ENCODE measurements around the gene AUP1.

AUP1 gene

GRCh38 chr2:74556831-74557370 lies 27.4 kb upstream of the AUP1 start:
- no peak for DNase-seq

- DNase-seq = no peak
Measured at GRCh38 chr2:74556159-74556558, 26.7 kb upstream of the AUP1 start.

DNA sequence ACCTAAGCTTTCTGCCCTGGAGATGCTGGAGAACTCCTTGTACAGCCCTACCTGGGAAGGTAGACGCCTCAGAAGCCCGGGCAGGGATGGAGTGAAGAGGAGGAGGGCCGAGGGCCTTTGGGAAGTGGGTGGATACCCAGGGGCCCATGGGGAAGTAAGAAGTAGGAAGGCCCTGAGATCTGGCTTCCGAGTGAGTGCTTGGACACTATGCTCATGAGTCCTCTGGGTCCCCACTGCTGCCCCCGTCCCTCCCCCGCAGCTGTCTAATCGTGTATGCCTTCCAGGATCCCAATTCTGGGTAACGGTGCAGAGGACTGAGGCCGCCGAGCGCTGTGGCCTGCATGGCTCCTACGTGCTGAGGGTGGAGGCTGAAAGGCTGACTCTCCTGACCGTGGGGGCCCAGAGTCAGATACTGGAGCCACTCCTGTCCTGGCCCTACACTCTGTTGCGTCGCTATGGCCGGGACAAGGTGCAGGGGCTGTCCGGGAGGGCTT lies 26.2 kb upstream of the AUP1 start:
- no peak for DNase-seq

DNA sequence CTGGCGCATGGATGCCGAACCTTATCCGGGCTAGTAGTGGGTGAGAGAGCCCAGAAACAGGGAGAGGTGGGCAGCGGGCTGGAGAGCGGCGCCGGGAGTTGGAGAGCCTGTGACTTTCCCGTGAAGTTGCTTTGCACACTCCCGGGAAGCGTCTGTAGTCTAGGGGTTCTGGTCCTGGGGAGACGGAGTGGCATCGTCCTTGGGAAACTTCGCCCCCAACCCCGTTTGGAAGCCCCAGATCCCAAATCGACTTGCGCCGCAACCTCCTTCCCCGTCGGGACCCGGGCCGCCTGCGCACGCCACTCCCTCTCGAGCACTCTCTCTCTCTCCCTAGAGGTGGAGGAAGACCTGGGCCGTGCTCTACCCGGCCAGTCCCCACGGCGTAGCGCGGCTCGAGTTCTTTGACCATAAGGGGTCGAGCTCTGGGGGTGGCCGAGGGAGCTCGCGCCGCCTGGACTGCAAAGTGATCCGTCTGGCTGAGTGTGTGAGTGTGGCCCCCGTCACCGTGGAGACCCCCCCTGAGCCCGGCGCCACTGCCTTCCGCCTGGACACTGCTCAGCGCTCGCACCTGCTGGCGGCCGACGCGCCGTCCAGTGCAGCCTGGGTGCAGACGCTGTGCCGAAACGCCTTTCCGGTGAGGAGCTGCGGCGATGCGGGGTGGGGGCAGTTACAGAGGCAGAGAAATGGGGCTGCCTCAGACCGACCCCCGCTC lies 25.5 kb upstream of the AUP1 start:
- DNase-seq = no peak

- DNase-seq = peak; percentile 88
Measured at GRCh38 chr2:74553892-74554819, 24.6 kb upstream of the AUP1 start, which contains the start of the genes DOK1 and LOXL3. Gene DOK1 (plus strand): TSS chr2:74554720. CDS start chr2:74554755, 35 bp downstream. Gene LOXL3 (minus strand): TSS chr2:74553942. CDS start chr2:74552634, 1,308 bp downstream.

DNA sequence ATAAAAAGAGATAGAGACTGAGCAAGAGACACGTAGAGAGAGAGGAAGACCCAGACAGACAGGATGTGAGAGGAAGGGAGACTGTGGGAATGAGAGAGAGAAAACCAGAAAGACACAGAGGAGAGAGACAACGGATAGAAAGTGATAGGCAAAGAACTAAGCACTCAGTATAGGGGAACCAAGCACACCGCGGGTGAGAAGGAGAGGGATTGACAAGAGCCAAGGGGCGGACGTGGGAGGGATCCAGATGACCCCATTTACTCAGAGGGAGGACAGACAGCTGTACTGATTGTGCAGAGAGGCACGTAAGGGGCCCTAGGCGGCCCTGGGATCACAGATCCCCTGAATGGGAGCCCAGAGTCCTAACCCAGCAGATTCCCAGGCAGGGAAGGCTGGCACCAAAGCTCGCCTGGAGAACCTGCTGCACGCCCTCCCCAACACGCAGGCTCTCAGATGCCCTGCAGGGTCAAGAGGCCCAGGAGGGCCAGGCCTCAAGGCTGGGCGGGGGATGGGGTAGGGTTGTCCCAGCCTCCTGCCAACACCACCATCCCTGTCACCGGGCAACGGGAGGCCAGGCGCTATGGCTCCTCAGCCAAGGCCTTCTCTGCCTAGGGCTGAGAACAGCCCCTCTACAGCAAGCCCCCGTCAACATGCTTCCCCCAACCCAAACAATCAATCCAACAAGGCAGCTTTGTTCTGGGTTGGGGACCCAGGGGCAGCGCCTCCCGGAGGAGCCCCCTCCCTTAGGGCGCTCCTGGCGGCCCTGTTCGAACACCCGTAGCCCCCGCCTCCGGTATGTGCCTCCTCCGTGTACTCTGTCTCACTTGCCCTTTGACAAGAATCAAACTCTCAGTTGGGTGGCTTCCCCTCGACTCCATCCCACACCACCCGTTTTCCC lies 23.7 kb upstream of the AUP1 start:
- DNase-seq = no peak

DNA sequence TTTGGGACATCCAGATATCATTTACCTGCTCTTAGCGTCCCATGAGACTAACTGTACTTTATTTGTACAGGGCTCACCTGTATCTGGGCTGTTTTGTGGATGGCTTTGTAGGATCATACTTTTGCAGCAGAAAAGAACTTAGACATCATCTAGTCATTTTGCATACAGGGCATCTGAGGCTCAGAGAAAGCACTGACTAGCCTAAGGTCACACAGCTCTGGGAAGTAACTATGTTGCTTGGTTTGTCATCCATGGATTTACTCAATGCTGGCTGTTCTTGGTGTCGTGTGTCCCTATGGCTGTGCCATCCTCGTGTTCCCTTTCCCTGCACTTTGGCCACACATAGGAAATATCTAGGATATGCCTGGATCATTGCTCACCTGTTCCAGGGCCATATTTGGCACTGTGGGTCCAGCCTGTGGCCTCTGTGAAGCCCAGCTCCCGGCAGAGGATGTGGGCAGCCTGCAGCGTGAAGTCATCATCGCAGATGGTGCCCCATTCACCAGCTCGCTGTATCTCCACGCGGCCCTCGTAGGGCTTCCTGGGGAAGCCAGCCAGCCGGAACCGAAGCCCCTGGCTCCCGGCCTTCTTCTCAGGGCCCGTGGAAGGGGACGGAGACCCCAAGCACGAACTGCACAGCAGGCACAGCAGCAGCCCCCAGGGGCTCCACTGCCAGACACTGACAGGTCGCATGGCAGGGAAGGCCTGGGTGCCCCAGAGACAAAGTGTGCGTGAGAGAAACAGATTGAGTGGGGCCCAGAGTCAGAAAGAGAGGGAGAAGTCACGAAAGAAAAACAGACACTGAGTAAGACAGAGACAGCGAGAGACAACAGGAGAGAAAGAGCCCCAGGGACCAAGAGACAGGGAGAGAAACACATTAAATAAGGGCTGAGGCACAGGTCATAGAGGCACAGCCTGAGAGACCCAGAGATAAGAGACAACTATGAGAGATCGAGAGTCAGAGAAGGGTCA lies 22.7 kb upstream of the AUP1 start:
- no peak for DNase-seq

DNA sequence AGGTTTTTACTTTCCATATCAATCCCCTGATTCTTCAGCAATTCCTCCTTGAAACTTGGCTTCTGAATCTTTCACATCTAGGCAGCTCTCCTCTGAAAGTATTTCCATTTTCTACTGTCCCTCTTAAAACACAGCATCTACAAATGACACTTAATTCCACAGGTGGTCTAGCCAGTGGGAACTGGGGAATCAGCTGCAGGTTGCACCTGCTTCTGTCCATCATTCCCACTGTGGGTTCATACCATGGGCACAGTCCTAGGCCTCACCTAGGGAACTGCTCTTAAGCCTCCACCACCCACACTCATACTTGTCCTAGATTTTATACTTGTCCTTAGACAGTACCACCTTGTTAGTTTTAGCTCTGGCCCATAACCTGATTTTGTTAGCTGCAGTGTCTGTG lies 22.0 kb upstream of the AUP1 start:
- DNase-seq = no peak

DNA sequence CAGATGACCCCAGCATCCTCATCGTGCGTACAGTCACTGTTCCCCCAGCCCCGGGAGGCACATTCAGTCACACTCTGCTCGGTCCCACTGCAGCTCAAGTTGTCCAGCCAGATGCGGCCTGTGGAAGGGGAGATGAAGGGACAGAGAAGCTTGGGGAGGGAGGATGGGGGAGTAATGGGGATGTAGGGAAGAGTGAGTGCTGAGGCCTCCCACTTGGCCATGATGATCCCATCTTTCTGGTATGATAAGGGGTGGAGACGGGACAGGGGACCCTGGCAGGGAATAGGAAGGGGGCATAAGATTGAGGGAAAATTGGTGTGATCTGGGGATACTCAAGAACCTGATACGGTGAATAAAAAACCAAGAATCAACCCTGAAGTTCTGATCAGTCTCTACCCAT lies 20.7 kb upstream of the AUP1 start:
- no peak for DNase-seq

DNA sequence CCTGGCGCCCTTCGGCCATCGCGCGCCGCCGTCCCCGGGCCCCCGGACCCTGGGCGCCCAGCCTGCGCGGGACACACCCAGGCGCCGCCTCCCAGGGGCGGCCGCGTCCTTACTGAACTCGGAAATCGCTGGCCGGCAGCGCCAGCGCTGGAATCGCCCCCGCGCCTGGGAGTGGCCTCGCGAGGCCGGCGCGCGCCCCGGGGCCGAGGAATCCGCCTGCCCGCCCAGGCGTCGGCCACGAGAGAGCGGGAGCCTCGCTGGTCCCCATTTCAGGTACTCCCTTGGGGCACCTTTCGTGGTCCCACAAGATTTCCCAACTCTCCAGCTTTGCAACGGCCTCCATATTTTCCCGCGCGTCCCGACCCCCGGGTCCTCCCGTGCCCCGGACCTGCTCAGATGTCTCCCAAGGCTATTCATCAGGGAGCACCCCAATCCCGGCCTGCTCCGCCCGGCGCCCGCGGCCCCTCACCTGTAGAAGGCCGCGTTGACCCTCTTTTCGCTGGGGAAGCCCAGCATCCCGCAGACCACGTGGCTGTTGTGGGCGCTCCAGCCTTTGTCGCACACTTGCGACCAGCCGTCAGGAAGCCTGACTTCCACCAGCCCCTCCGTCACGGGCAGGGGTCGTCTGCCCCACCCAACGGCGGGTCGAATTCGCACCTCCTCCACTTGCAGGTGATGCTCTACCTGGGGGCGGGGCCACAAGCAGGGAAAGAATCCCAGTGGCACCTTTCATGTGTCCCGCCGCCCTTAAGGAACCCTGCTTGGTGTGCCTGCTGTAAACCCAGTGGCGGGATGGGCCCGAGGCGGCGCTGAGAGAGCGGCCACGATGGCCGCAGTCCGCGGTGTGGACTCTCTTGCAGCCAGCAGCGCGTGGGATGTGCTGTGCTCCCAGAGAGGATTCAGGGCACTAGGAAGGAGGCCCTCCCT lies 19.7 kb upstream of the AUP1 start:
- DNase-seq = peak; percentile 91

GRCh38 chr2:74548285-74548899 lies 18.9 kb upstream of the AUP1 start:
- no peak for DNase-seq

DNA sequence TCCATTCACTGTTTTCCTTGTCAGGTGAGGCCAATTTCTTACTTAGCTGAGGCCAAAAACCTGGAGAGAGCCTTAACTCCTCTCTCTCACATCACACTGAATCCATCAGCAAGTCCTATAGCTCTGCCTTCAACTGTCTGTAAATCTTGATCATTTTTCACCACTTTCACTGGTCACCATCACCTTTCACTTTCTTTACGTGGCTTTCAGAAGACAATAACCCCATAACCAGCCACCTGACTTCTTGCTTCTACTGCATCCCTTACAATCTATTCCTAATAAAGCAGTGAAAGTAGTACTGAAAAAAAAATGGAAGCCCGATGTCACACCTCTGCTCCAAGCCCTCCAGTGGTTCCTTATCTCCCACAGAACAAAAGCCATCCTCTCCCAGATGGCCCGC lies 16.5 kb upstream of the AUP1 start:
- DNase-seq = no peak

- no peak for DNase-seq
Measured at GRCh38 chr2:74544634-74545033, 15.1 kb upstream of the AUP1 start.

GRCh38 chr2:74542978-74543377 lies 13.5 kb upstream of the AUP1 start:
- DNase-seq = no peak

GRCh38 chr2:74540291-74540690 lies 10.8 kb upstream of the AUP1 start:
- no peak for DNase-seq

- DNase-seq = no peak
Measured at GRCh38 chr2:74538881-74539339, 9.4 kb upstream of the AUP1 start.

DNA sequence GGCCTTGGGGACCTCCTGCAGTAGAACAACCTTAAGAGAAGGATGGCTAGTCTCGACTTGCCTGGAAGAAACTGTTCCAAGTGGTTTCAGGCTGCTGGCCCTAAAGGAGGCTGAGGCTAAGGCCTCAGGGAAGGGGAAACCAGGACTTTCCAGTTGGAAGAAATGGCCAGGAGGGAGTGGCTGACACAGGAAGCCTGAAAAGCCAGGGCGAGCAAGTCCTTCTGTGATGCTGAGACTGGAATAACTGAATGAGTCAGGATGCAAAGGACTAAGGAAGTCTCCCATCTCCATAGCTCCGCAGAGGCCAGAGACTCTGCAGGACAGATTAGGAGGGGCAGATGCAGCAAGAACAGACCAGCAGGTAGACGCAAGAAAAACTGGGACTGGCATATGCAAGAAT lies 7.6 kb upstream of the AUP1 start:
- DNase-seq = no peak

DNA sequence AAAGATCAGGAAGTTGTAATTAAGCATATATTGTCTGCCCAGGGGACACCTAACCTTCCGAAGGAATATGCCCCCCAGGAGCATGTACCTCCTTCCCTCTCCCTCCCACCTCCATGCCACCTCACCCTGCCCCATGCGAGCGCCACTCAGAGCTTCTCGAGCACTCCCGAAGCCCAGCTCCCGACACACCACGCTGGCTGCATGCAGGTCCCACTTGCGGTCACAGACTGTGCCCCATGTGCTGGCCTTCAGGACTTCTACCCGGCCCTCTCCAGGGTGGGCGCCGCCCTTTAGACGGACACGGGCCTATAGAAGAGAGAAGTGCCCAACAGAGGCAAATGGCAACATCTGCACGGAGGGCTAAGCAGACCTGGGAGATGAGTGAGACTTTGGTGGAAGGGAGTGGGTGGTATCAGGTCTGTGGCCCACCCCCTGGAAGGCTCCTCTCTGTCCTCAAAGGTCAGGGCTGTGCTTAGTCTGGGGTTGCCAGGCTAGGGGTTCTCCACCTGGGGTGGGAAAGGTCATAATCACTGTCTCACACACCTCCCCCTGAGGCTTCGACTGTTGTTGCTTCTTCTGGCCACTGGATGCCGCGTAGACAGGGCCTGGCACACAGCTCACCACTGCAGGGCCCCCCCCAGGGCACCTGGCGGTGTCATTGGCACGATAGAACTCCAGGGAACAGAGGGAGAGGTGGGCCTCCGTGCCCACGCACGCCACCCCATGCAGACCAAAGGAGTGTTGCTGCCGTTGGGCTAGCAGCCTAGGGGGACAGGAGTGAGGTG lies 6.9 kb upstream of the AUP1 start:
- DNase-seq = no peak

Data from 8988T (cell line).